Esophagus muscularis mucosa (tissue), 4 donors: Measurements from ENCODE around the gene ZNF155. TPM values are rescaled to one million over a fixed set of nuclear protein-coding genes. Genes with fewer than 3 reads are reported as not detected.
A peak's percentile ranks its signal among the peaks of the same experiment; 100 is the strongest.

Experiments
- DNase-seq: peaks from one replicate; pipeline ENCODE4 v3.0.0-alpha.2; 2017; ENCODE audit errors: extremely low spot score
- H3K27ac ChIP-seq, 4 donors: fragments of 200-600 bp; sonication (generic); replicated peaks in 1 of 4; 1 replicate in 3 of 4; 2 replicates in 1 of 4; pipeline ENCODE4 v1.5.1; 2016 to 2019; ENCODE audit warnings: mild to moderate bottlenecking in 1 of 4
- H3K27me3 ChIP-seq, 4 donors: fragments of 200-600 bp; sonication (generic); one replicate each; pipeline versions ENCODE4 v1.5.1 to v1.6.0; 2016 to 2019
- H3K36me3 ChIP-seq, 4 donors: fragments of 200-600 bp; sonication (generic); one replicate each; pipeline ENCODE4 v1.5.1; 2016 to 2019
- H3K4me1 ChIP-seq, 4 donors: fragments of 200-600 bp; sonication (generic); one replicate each; pipeline ENCODE4 v1.5.1; 2016 to 2019
- H3K4me3 ChIP-seq, 4 donors: fragments of 200-600 bp; sonication (generic); 1 replicate in 2 of 4; 2 replicates in 2 of 4; pipeline ENCODE4 v1.5.1; 2016 to 2019; ENCODE audit warnings: mild to moderate bottlenecking in 4 of 4, moderate library complexity in 1 of 4
- H3K9me3 ChIP-seq, 4 donors: fragments of 200-600 bp; sonication (generic); 1 replicate in 3 of 4; 2 replicates in 1 of 4; pipeline ENCODE4 v1.5.1; 2016 to 2019
- EP300 ChIP-seq: sonication (generic); formaldehyde crosslinking; IDR thresholded peaks from one replicate; pipeline ENCODE4 v1.6.1; 2017; ENCODE audit warnings: antibody characterized with exemption
- POLR2A ChIP-seq: fragments of 450-650 bp; IDR thresholded peaks from one replicate; pipeline ENCODE4 v1.6.1; 2017; ENCODE audit warnings: antibody characterized with exemption, moderate library complexity, mild to moderate bottlenecking, low read depth
- POLR2AphosphoS5 ChIP-seq, 2 donors: sonication (generic); formaldehyde crosslinking; IDR thresholded peaks; one replicate each; pipeline ENCODE4 v1.6.1; 2017; ENCODE audit warnings: antibody characterized with exemption in 2 of 2
- WGBS: methylation state at CpG from one replicate; pipeline ENCODE4 v1.1.5; 2018; 5-methylcytosine and 5-hydroxymethylcytosine counted together
- intact Hi-C: fragments of 100-400 bp; cut with DNase I; formaldehyde crosslinking; loops from one replicate; pipeline ENCODE4 v1.15.1; 2023
- total RNA-seq, 4 donors: library from RNA; depleted of rRNA; stranded (reverse); fragments of >200 nt; gene quantifications; one replicate each; pipeline versions ENCODE4 v1.1.0 to v1.2.1, GENCODE V29; 2016
- TF ChIP-seq, protein P1 (sequence below), 3 experiments: fragments of 200-600 bp in 2 of 3; fragments of 450-650 bp in 1 of 3; sonication (generic) in 2 of 3; IDR thresholded peaks; one replicate each; pipeline ENCODE4 v1.5.1; 2017 to 2019; ENCODE audit warnings: antibody characterized with exemption in 3 of 3, mild to moderate bottlenecking in 2 of 3, moderate library complexity in 1 of 3

The ZNF155 gene
- total RNA-seq, 4 donors from 2014 or later = 5.3 to 6.2 (median 5.9) TPM

- WGBS = 4% methylated on average over 12 of the region's 15 CpGs
- TF ChIP-seq POLR2AphosphoS5 (IDR thresholded peaks at IDR 0.05) (no peak), POLR2A (no peak), EP300 (no peak)
- TF ChIP-seq, protein P1, sequence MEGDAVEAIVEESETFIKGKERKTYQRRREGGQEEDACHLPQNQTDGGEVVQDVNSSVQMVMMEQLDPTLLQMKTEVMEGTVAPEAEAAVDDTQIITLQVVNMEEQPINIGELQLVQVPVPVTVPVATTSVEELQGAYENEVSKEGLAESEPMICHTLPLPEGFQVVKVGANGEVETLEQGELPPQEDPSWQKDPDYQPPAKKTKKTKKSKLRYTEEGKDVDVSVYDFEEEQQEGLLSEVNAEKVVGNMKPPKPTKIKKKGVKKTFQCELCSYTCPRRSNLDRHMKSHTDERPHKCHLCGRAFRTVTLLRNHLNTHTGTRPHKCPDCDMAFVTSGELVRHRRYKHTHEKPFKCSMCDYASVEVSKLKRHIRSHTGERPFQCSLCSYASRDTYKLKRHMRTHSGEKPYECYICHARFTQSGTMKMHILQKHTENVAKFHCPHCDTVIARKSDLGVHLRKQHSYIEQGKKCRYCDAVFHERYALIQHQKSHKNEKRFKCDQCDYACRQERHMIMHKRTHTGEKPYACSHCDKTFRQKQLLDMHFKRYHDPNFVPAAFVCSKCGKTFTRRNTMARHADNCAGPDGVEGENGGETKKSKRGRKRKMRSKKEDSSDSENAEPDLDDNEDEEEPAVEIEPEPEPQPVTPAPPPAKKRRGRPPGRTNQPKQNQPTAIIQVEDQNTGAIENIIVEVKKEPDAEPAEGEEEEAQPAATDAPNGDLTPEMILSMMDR (IDR thresholded peaks at IDR 0.05) = no peak
- intact Hi-C loops = loop anchor here (2.0 to 10.0 kb wide), 4 partner anchors 19 to 301 kb away; partner anchors contain the start of genes ZNF155, ZNF223, ZNF225 and ZNF235
Observed at GRCh38 chr19:44003461-44004009, 19.5 kb downstream of the ZNF155 start.

GRCh38 chr19:44005973-44006372 is 22.0 kb downstream of the ZNF155 start:
- Histone ChIP-seq H3K27ac (no peak overlapping the region), H3K36me3 (peaks cover 42 to 50% (median 45%) of the 10 kb centered on the region in 4 donors), H3K4me3 (no peak overlapping the region), H3K9me3 (peaks cover 10 to 53% (median 43%) of the 10 kb centered on the region in 4 donors), H3K4me1 (peaks cover 12 to 18% (median 14%) of the 10 kb centered on the region in 4 donors), H3K27me3 (no peaks in the 10 kb centered on the region)
- no peak for DNase-seq
- TF ChIP-seq POLR2A (no peak), POLR2AphosphoS5 (IDR thresholded peaks at IDR 0.05) (no peak), EP300 (no peak)
- TF ChIP-seq, protein P1 (IDR thresholded peaks at IDR 0.05) = no peak
- WGBS = 80% methylated on average over 1 of the region's 1 CpG
- intact Hi-C loops = loop anchor here (10.0 kb wide), 2 partner anchors 49 to 299 kb away; partner anchors contain the start of genes ZNF223 and ZNF235

More at GRCh38 chr19:44003461-44004009, 19.5 kb downstream of the ZNF155 start:
- DNase-seq = peak; percentile 66
- Histone ChIP-seq H3K27ac (peak overlapping the region; percentile 75 to 83 (median 80)), H3K4me1 (peaks cover 12 to 18% (median 14%) of the 10 kb centered on the region in 4 donors), H3K4me3 (peak overlapping the region; percentile 65 to 79 (median 74)), H3K36me3 (peaks cover 18 to 26% (median 20%) of the 10 kb centered on the region in 4 donors), H3K27me3 (no peaks in the 10 kb centered on the region), H3K9me3 (peaks cover 0 to 30% (median 22%) of the 10 kb centered on the region in 4 donors)

- Histone ChIP-seq H3K4me3 (no peak overlapping the region), H3K27me3 (no peaks in the 10 kb centered on the region), H3K36me3 (peaks cover 54 to 65% (median 59%) of the 10 kb centered on the region in 4 donors), H3K4me1 (peaks cover 8 to 13% (median 11%) of the 10 kb centered on the region in 4 donors), H3K27ac (no peak overlapping the region), H3K9me3 (peaks cover 11 to 68% (median 58%) of the 10 kb centered on the region in 4 donors)
- DNase-seq = peak; percentile 68
- TF ChIP-seq POLR2A (no peak), POLR2AphosphoS5 (IDR thresholded peaks at IDR 0.05) (no peak), EP300 (no peak)
- TF ChIP-seq, protein P1 (IDR thresholded peaks at IDR 0.05) = no peak
- intact Hi-C loops = loop anchor here (10.0 kb wide), 2 partner anchors 47 to 297 kb away; partner anchors contain the start of genes ZNF223 and ZNF235
- 95% methylated on average over 6 of the region's 6 CpGs for WGBS
Observed at GRCh38 chr19:44007473-44007872, 23.5 kb downstream of the ZNF155 start.

DNA sequence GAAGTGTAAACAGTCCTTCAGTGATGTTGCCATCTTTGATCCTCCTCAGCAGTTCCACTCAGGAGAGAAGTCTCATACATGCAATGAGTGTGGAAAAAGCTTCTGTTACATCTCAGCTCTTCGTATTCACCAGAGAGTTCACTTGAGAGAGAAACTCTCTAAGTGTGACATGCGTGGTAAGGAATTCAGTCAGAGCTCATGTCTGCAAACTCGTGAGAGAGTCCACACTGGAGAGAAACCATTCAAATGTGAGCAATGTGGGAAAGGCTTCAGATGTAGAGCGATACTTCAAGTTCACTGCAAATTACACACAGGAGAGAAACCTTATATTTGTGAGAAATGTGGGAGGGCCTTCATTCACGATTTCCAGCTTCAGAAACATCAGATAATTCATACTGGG is 26.5 kb downstream of the ZNF155 start:
- no peak for DNase-seq
- Histone ChIP-seq H3K4me1 (no peaks in the 10 kb centered on the region), H3K27me3 (no peaks in the 10 kb centered on the region), H3K9me3 (peaks cover 11 to 95% (median 69%) of the 10 kb centered on the region in 4 donors), H3K4me3 (no peak overlapping the region), H3K27ac (no peak overlapping the region), H3K36me3 (peaks cover 54 to 72% (median 62%) of the 10 kb centered on the region in 4 donors)
- 98% methylated on average over 5 of the region's 5 CpGs for WGBS
- TF ChIP-seq POLR2AphosphoS5 (IDR thresholded peaks at IDR 0.05) (no peak), POLR2A (no peak), EP300 (no peak)
- TF ChIP-seq, protein P1 (IDR thresholded peaks at IDR 0.05) = no peak
- intact Hi-C loops = no loop called here
